ENCODE results near the gene ANP32B.

DNA sequence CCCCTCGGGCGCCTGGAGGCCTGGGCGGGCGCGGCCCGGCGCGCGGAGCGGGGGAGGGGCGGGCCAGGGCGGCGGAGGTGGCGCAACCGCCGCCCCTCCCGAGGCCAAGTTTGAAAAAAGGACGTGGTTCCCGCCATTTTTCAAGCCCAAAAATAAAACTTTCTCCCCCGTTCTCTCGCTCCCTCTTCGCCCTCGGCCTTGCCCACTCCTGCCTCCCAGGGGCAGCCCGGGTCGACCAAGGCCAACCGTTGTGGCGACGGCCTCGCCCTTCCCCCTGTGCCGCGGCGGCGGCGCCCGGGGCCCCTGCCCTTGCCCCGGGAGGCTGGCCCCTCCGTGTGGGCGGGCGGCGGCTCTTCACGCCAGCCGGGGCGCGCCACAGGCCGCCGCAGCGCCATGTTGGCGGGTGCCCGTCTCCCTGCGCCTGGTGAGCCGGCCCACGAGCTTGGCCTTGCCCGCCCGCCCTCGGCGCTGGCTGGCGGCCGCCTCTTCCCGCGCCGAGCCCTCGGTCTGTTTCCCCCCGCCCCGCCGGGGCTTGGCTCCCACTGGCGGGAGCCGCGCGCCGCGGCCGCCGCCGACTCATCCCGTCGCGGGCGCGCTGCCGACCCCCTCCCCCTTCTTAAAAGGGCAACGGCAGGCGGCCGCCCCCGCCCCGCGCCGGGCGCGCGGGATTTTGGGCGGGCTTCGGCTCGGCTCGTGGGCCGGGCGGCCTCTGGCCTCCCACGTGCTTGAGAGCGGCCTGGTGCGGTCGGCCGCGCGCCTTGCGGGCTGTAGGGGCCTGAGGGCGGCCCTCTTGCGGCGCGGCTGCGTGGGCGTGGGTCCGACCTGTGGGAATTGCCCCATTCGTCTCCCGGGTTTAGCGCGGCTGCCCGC is 1.3 kb downstream of the ANP32B start:
- no peak for TF ChIP-seq EZH2 (IDR thresholded peaks at IDR 0.05; ENCODE audit: insufficient read depth, low read length)
- TF ChIP-seq, protein P1, sequence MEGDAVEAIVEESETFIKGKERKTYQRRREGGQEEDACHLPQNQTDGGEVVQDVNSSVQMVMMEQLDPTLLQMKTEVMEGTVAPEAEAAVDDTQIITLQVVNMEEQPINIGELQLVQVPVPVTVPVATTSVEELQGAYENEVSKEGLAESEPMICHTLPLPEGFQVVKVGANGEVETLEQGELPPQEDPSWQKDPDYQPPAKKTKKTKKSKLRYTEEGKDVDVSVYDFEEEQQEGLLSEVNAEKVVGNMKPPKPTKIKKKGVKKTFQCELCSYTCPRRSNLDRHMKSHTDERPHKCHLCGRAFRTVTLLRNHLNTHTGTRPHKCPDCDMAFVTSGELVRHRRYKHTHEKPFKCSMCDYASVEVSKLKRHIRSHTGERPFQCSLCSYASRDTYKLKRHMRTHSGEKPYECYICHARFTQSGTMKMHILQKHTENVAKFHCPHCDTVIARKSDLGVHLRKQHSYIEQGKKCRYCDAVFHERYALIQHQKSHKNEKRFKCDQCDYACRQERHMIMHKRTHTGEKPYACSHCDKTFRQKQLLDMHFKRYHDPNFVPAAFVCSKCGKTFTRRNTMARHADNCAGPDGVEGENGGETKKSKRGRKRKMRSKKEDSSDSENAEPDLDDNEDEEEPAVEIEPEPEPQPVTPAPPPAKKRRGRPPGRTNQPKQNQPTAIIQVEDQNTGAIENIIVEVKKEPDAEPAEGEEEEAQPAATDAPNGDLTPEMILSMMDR (IDR thresholded peaks at IDR 0.05; ENCODE audit: insufficient read depth, low read depth, low read length) = no peak

All from astrocyte (in vitro differentiated cells and primary cell).